Lower leg skin (tissue), 3 donors: ENCODE measurements around the gene KCNMA1.

Experiments used
- CTCF ChIP-seq, 3 donors: fragments of 450-650 bp; IDR thresholded peaks; one replicate each; pipeline ENCODE4 v1.5.1; 2016; ENCODE audit warnings: antibody characterized with exemption in 3 of 3, mild to moderate bottlenecking in 3 of 3, moderate library complexity in 2 of 3
- POLR2A ChIP-seq, 2 donors: fragments of 450-650 bp; IDR thresholded peaks; one replicate each; pipeline ENCODE4 v1.6.1; 2016 to 2017; ENCODE audit warnings: antibody characterized with exemption in 2 of 2, mild to moderate bottlenecking in 1 of 2, moderate library complexity in 1 of 2

DNA sequence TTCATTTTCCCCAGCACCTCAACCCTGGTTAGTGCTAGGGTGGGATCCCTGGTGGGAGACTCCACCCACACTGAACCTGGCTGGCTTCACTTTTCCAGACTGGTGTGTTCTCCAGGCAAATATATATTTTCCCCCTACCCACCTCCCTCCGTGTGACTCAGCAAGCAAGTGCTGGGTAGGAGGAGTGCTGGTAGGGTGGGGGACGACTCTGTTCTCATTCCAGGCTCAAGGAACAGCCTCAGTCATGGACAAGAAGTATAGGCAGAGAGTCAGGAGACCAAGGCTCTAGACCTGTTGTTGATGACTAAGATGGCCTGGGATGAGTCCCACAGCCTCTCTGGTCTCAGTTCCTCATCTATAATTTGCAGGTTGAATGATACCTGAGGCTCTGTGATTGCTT is 328.1 kb downstream of the KCNMA1 start:
- TF ChIP-seq CTCF (IDR thresholded peaks at IDR 0.05) (no peak), POLR2A (IDR thresholded peaks at IDR 0.05) (no peak)
